Gastroesophageal sphincter (tissue), 4 donors: ENCODE results near the gene ATF7IP2. TPM values are rescaled to one million over a fixed set of nuclear protein-coding genes. Genes with fewer than 3 reads are reported as not detected.

ENCODE experiments used
- ATAC-seq: fragments of 150-250 bp; one replicate; pipeline ENCODE4 v1.9.1; 2016; ENCODE audit warnings: mild to moderate bottlenecking, moderate library complexity
- H3K27ac ChIP-seq, 4 donors: fragments of 200-600 bp; sonication (generic) in 3 of 4; 1 replicate in 3 of 4; 2 replicates in 1 of 4; pipeline ENCODE4 v1.5.1; 2016 to 2019
- H3K27me3 ChIP-seq: fragments of 200-600 bp; sonication (generic); one replicate; pipeline ENCODE4 v1.5.1; 2019
- H3K36me3 ChIP-seq, 2 donors: fragments of 200-600 bp; sonication (generic); one replicate each; pipeline ENCODE4 v1.5.1; 2019; ENCODE audit warnings: control low read depth in 1 of 2
- H3K4me1 ChIP-seq, 3 donors: fragments of 200-600 bp; sonication (generic); 1 replicate in 2 of 3; 2 replicates in 1 of 3; pipeline ENCODE4 v1.5.1; 2016 to 2019; ENCODE audit warnings: control low read depth in 2 of 3
- H3K4me3 ChIP-seq, 2 donors: fragments of 200-600 bp; sonication (generic); one replicate each; pipeline ENCODE4 v1.5.1; 2019; ENCODE audit warnings: mild to moderate bottlenecking in 1 of 2, moderate library complexity in 1 of 2
- H3K9me3 ChIP-seq, 3 donors: fragments of 200-600 bp; sonication (generic); one replicate each; pipeline ENCODE4 v1.5.1; 2017 to 2019; ENCODE audit warnings: control low read depth in 2 of 3
- EP300 ChIP-seq: sonication (generic); formaldehyde crosslinking; IDR thresholded peaks from one replicate; pipeline ENCODE4 v1.6.1; 2017; ENCODE audit warnings: antibody characterized with exemption, mild to moderate bottlenecking
- POLR2A ChIP-seq, 2 donors: fragments of 450-650 bp; IDR thresholded peaks; one replicate each; pipeline ENCODE4 v1.6.1; 2017; ENCODE audit warnings: antibody characterized with exemption in 2 of 2, mild to moderate bottlenecking in 2 of 2, moderate library complexity in 1 of 2
- POLR2AphosphoS5 ChIP-seq: sonication (generic); formaldehyde crosslinking; IDR thresholded peaks from one replicate; pipeline ENCODE4 v1.6.1; 2017; ENCODE audit warnings: antibody characterized with exemption
- WGBS, 2 donors: methylation state at CpG; one replicate each; pipeline ENCODE4 v1.1.5; 2018; ENCODE audit warnings: low coverage in 1 of 2; 5-methylcytosine and 5-hydroxymethylcytosine counted together
- total RNA-seq, 4 donors: library from RNA; depleted of rRNA; stranded (reverse); fragments of >200 nt; gene quantifications; one replicate each; pipeline ENCODE4 v1.1.0, GENCODE V29; 2016
- TF ChIP-seq, protein P1 (sequence below), 4 experiments: fragments of 200-600 bp in 2 of 4; fragments of 450-650 bp in 2 of 4; sonication (generic) in 1 of 4; IDR thresholded peaks; one replicate each; pipeline ENCODE4 v1.5.1; 2017 to 2019; ENCODE audit warnings: antibody characterized with exemption in 4 of 4, mild to moderate bottlenecking in 2 of 4, moderate library complexity in 2 of 4

Gene ATF7IP2
- total RNA-seq, 4 donors from 2014 or later = 4.6 to 11.2 (median 7.2) TPM

DNA sequence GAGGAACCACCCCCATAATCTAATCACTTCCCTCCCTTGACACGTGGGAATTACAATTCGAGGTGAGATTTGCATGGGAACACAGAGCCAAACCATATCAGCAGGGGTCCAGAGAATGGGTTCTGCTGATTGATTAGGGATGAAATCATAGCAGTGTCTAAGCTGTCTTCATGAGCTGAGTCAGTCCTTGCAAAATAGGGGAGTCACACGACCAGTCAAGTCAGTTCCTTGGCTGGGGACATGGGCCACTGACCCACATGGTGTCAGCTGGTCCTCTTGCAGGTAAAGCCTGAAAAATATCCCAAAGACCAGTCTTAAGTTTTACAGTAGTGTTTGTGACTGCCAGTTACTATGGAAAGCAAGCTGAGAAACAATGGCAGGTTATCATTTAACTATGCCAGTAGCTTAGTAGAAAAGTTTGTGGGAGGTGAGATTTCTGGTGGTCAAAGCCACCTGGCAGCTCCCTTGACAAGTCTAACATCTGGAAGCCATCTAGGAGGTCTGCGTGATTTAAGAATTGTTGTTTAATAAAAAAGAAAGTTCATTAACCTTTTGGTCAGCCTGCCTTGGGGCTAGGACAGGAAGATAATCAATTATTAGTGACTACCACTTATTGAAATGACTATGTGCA lies 15.7 kb upstream of the ATF7IP2 start:
- Histone ChIP-seq H3K9me3 (peaks cover 0 to 15% (median 0%) of the 10 kb centered on the region in 3 donors), H3K27me3 (no peaks in the 10 kb centered on the region), H3K36me3 (no peaks in the 10 kb centered on the region), H3K4me3 (no peak overlapping the region), H3K27ac (no peak overlapping the region), H3K4me1 (no peaks in the 10 kb centered on the region)
- WGBS, 2 donors = 18 to 35% methylated on average over 4 of the region's 4 CpGs
- no peak for ATAC-seq
- no peak for TF ChIP-seq POLR2AphosphoS5
- no peak for TF ChIP-seq EP300
- no peak for TF ChIP-seq POLR2A (IDR thresholded peaks at IDR 0.05)
- TF ChIP-seq, protein P1, sequence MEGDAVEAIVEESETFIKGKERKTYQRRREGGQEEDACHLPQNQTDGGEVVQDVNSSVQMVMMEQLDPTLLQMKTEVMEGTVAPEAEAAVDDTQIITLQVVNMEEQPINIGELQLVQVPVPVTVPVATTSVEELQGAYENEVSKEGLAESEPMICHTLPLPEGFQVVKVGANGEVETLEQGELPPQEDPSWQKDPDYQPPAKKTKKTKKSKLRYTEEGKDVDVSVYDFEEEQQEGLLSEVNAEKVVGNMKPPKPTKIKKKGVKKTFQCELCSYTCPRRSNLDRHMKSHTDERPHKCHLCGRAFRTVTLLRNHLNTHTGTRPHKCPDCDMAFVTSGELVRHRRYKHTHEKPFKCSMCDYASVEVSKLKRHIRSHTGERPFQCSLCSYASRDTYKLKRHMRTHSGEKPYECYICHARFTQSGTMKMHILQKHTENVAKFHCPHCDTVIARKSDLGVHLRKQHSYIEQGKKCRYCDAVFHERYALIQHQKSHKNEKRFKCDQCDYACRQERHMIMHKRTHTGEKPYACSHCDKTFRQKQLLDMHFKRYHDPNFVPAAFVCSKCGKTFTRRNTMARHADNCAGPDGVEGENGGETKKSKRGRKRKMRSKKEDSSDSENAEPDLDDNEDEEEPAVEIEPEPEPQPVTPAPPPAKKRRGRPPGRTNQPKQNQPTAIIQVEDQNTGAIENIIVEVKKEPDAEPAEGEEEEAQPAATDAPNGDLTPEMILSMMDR (IDR thresholded peaks at IDR 0.05) = no peak

DNA sequence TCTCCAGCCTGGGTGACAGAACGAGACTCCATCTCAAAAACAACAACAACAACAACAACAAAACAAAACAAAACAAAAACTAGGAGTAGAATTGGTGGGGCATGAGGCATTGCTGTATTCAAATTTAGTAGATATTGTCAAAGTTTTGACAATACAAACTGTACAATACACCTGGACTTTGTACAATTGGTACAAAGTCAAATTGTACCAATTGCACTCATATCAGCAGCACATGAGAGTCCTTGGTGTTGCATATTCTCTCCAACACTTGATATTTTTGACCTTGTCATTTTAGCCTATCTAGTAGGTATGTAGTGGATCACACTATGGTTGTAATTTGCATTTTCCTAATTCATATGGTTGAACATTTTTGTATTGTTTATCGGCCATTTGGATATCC lies 14.3 kb upstream of the ATF7IP2 start:
- WGBS, 2 donors = 75 to 100% methylated on average over 1 to 2 of the region's 2 CpGs
- H3K4me1 ChIP-seq = no peaks in the 10 kb centered on the region
- no peak overlapping the region for H3K4me3 ChIP-seq
- peaks cover 0 to 15% (median 0%) of the 10 kb centered on the region in 3 donors for H3K9me3 ChIP-seq
- ATAC-seq = no peak
- no peaks in the 10 kb centered on the region for H3K36me3 ChIP-seq
- TF ChIP-seq, protein P1 (IDR thresholded peaks at IDR 0.05) = no peak
- TF ChIP-seq POLR2A (IDR thresholded peaks at IDR 0.05) (no peak), EP300 (no peak), POLR2AphosphoS5 (no peak)
- no peak overlapping the region for H3K27ac ChIP-seq
- no peaks in the 10 kb centered on the region for H3K27me3 ChIP-seq

DNA sequence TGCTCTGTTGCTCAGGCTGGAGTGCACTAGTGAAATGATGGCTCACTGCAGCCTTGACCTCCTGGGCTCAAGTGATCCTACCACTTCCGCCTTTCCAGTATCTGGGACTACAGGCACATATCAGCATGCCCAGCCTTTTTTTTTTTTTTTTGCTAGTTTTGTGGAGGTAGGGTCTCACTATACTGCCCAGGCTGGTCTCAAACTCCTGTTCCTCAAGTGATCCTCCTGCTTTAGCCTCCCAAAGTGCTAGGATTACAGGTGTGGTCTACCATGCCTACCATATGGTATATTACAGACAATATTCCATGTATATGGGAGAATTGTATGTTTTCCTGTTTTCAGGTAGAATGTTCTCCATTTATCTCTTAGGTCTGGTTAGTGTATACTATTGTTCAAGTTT lies 12.3 kb upstream of the ATF7IP2 start:
- TF ChIP-seq, protein P1 (IDR thresholded peaks at IDR 0.05) = no peak
- H3K36me3 ChIP-seq = no peaks in the 10 kb centered on the region
- no peak for ATAC-seq
- H3K27me3 ChIP-seq = no peaks in the 10 kb centered on the region
- WGBS, 2 donors = 83 to 88% methylated on average over 1 of the region's 1 CpG
- peaks cover 0 to 15% (median 0%) of the 10 kb centered on the region in 3 donors for H3K9me3 ChIP-seq
- no peaks in the 10 kb centered on the region for H3K4me1 ChIP-seq
- H3K27ac ChIP-seq = no peak overlapping the region
- H3K4me3 ChIP-seq = no peak overlapping the region

DNA sequence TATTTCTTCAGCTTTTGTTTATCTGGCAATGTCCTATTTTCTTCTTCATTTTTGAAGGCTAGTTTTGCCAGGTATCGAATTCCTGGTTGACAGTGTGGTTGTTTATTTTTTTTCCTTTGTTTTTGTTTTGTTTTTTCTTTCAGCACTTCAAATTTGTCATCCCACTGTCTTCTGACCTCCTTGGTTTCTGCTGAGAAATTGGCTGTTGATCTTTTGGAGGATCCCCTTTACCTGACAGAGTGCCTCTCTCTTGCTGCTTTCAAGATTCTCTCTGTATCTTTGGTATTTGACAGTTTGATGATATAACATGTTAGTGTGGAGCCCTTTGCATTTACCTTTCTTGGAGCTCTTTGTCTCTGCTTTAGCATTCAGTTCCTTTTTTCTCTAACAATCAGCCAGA lies 9.6 kb upstream of the ATF7IP2 start:
- Histone ChIP-seq H3K36me3 (no peaks in the 10 kb centered on the region), H3K27ac (no peak overlapping the region), H3K9me3 (peaks cover 0 to 6% (median 0%) of the 10 kb centered on the region in 3 donors), H3K27me3 (no peaks in the 10 kb centered on the region), H3K4me1 (no peaks in the 10 kb centered on the region), H3K4me3 (no peak overlapping the region)
- ATAC-seq = no peak
- TF ChIP-seq EP300 = no peak
- no peak for TF ChIP-seq POLR2AphosphoS5
- no peak for TF ChIP-seq POLR2A (IDR thresholded peaks at IDR 0.05)
- TF ChIP-seq, protein P1 (IDR thresholded peaks at IDR 0.05) = no peak
- WGBS, 2 donors = 80 to 83% methylated on average over 1 of the region's 1 CpG

DNA sequence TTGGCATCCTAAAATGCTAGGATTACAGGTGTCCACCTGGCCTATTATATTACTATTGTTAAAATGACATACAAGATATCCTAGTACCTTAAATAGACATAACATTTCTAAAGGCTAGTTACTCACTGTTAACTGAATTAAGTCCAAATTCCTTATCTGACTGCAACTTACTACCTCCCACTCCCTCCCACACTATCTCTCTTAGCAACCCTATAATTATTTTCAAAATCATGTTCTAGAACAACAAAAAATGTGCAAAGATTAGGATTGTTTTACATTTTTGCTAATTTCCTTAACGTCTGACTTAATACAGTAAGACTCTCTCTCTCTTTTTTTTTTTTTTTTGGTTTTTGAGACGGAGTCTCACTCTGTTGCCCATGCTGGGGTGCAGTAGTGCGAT lies 2.2 kb upstream of the ATF7IP2 start:
- no peaks in the 10 kb centered on the region for H3K36me3 ChIP-seq
- H3K4me3 ChIP-seq = no peak overlapping the region
- TF ChIP-seq POLR2A (IDR thresholded peaks at IDR 0.05) (no peak), POLR2AphosphoS5 (no peak), EP300 (no peak)
- TF ChIP-seq, protein P1 (IDR thresholded peaks at IDR 0.05) = no peak
- no peaks in the 10 kb centered on the region for H3K27me3 ChIP-seq
- WGBS, 2 donors = 61 to 66% methylated on average over 3 of the region's 3 CpGs
- no peaks in the 10 kb centered on the region for H3K9me3 ChIP-seq
- no peak overlapping the region for H3K27ac ChIP-seq
- H3K4me1 ChIP-seq = peaks cover 0 to 11% (median 0%) of the 10 kb centered on the region in 3 donors
- ATAC-seq = no peak
